ENCODE data around the gene PPP1R18.
"Not testable (repeated sequence)": the region's sequence is repeated elsewhere in the genome, so short reads cannot be mapped to it uniquely, and the experiment has no call there.

Gene PPP1R18

DNA sequence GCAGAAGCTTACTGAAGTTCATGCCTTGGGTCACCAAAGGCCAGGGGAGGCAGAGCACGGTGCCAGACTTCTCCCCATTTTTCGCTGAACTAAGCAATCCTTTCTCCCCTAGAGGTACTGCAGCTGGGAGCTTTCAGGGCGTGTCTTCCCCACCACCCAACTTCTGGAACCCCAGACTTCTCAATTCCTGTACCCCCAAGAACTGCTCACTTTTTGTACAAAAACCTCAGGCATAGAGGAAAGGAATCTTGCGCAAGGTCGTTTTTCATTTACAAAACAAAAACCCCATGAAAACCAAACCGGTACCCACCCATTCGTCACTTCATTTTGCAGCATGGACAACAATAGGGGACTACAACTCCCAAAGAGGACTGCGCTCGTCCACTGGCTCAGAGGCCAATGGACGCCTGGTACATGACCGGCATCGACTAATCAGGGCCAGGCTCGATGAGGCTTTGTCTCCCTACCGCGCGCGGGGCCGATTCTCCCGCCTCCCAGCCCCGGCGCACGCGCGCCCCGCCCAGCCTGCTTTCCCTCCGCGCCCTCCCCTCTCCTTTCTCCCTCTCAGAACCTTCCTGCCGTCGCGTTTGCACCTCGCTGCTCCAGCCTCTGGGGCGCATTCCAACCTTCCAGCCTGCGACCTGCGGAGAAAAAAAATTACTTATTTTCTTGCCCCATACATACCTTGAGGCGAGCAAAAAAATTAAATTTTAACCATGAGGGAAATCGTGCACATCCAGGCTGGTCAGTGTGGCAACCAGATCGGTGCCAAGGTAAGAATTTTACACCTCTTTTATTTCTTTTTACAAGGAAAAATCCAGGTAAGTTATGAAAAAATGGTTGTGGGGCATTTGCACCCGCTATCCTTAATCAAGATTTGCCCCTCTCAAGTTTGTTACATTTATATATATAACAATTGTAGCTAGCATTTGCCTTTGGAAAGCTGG, 33.6 kb upstream of the PPP1R18 start, which contains the start of gene TUBB:
Gene TUBB (plus strand): TSS at position 562 of the 947 bp plus-strand sequence. CDS start 155 bp downstream, at position 717.
- peak; percentile 92 to 94 (median 94) for DNase-seq (ENCODE audit: low read depth in 3 of 3)

GRCh38 chr6:30719356-30719755, 32.9 kb upstream of the PPP1R18 start:
- DNase-seq (ENCODE audit: low read depth in 3 of 3) = no peak

DNA sequence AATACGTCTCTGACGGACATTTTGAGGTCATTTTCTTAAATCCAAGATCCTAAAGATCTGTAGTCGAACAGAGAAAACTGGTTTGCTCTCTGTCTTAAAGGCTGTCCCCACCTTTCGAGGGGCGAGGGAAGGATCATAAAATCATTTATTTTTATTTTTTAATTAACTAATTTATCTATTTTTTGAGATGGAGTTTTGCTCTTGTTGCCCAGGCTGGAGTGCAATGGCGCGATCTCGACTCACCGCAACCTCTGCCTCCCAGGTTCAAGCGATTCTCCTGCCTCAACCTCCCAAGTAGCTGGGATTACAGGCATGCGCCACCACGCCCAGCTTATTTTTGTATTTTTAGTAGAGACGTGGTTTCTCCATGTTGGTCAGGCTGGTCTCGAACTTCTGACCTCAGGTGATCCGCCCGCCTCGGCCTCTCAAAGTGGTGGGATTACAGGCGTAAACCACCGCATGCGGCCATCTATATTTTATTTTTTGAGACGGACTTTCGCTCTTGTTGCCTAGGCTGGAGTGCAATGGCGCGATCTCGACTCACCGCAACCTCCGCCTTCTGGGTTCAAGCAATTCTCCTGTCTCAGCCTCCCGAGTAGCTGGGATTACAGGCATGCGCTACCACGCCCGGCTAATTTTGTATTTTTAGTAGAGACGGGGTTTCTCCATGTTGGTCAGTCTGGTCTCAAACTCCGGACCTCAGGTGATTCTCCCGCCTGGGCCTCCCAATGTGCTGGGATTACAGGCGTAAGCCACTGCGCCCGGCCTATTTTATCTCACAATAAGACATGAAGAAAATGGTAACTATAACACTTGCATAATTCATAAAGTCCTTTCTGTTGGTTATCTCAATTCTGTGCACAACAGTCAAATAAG, 31.6 kb upstream of the PPP1R18 start:
- not testable (repeated sequence) for DNase-seq (ENCODE audit: low read depth in 3 of 3)

DNA sequence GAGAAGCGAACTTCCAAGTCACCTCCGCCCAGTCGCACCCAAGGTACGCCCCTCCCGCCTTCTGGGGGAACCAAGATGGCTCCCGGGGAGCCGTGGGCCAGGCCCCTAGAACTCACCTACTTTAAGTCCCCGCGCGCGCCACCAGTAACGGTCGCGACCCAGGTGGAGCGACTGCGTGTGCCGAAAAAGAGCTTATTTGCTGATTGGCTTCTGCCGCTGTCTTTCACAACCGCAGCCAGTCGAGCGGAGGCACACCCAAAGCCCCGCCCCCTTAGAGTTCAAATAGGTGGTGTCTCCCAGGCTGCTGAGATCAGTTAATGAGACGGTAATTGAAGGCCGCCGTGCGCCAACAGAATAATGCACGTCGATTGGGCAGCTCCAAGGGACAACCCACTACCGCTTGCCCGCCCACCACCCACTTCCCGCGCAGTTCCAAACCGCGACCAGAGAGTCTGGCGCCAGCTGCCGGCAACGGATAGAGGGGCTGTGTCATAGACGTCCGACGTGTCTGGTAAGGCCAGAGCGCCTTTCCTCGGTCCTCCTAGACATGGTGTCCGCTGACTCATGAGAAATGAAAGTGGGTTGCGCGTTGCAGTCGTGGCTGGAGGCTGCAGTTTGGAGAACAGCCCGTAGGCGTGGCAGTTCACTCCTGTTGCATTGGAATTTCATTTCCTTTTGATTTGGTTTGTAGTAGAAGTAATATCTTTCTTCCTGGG, 30.8 kb upstream of the PPP1R18 start, which contains the start of gene MDC1:
Gene MDC1 (minus strand): TSS at position 153 of the 716 bp plus-strand sequence. CDS start 2,106 bp downstream, outside the sequence.
- DNase-seq (ENCODE audit: low read depth in 3 of 3) = peak; percentile 97 to 100 (median 98)

GRCh38 chr6:30716879-30717128, 30.4 kb upstream of the PPP1R18 start:
- DNase-seq (ENCODE audit: low read depth in 3 of 3) = no peak

GRCh38 chr6:30714263-30714662, 27.8 kb upstream of the PPP1R18 start:
- DNase-seq (ENCODE audit: low read depth in 3 of 3) = no peak

- DNase-seq (ENCODE audit: low read depth in 3 of 3) = no peak
These were observed 26.0 kb upstream of the PPP1R18 start for GRCh38 chr6:30712441-30712945.

DNA sequence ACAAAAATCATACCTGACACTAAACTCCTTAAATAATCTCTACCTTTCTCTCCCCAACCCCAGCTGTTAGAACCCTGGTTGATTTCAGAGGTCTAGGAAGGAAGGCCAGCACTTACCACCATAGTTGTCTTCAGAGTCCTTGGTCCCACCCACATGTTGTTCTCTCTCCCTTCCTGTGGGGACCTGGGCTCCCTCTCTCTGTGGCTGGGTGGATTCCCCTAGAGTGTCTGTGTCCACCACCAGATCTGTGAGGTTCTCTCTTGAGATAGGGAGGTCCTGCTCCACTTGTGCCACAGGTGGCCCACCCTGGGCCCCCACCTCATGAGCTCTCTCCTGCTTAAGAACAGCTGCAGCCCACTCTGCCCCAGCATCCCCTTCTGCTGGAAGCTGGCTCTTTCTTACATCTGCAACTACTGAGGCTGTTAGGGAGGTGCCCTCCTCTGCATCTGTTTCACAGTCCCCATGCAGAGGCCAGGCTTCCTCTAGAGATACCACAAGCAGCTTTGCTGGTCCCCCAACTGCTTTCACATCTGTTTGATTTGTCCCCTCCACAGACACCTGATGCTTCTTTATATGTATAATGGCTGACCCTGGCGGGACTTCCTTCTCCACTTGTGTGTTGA, 25.4 kb upstream of the PPP1R18 start:
- no peak for DNase-seq (ENCODE audit: low read depth in 3 of 3)

GRCh38 chr6:30709101-30709868, 22.8 kb upstream of the PPP1R18 start:
- no peak for DNase-seq (ENCODE audit: low read depth in 3 of 3)

GRCh38 chr6:30707281-30707850, 20.9 kb upstream of the PPP1R18 start:
- DNase-seq (ENCODE audit: low read depth in 3 of 3) = no peak

- no peak for DNase-seq (ENCODE audit: low read depth in 3 of 3)
These were observed 19.2 kb upstream of the PPP1R18 start for GRCh38 chr6:30705620-30706019.

DNA sequence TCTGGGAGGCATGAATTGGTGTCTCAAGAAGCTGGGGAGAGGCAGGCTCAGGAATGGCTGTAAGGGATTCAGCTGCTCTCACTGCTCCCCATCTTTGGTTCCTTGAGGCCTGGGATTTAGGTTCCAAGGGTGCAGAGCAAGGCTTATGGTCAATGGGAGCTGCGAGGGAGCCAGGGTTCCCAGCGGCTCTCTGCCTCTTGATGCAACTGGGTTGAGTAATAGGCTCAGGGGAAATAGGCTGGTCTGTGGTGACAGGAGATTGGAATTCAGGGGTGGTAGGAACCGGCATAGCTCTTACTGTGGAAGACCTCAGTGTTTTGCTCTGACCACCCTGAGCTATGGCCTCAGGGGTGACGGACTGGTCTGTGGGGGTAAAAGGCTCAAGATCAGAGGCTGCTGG, 17.4 kb upstream of the PPP1R18 start:
- no peak for DNase-seq (ENCODE audit: low read depth in 3 of 3)

DNA sequence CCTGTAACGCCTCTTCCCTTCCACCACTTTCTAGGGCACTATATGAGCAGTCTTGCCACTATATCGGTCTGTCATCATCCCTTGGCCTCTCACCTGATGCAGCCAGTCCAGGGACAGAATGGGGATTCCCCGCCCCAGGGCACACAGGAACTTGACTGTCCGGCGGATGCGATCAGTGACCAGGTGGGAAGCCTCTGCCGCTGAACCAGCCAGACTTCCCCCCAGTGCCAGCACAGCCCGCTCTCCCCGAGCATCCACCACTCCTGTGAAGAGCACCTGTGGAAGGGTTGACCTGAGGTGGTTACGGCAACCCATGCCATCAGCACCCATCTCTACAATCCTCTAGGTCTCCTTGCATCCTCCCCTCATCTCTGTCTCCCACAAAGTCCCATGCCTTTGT, 16.6 kb upstream of the PPP1R18 start:
- DNase-seq (ENCODE audit: low read depth in 3 of 3) = no peak

- DNase-seq (ENCODE audit: low read depth in 3 of 3) = no peak
These were observed 13.9 kb upstream of the PPP1R18 start for GRCh38 chr6:30700340-30700739.

- no peak for DNase-seq (ENCODE audit: low read depth in 3 of 3)
These were observed 10.0 kb upstream of the PPP1R18 start for GRCh38 chr6:30696432-30696831.

- DNase-seq (ENCODE audit: low read depth in 3 of 3) = no peak
These were observed 4.9 kb upstream of the PPP1R18 start for GRCh38 chr6:30691208-30691847.

DNA sequence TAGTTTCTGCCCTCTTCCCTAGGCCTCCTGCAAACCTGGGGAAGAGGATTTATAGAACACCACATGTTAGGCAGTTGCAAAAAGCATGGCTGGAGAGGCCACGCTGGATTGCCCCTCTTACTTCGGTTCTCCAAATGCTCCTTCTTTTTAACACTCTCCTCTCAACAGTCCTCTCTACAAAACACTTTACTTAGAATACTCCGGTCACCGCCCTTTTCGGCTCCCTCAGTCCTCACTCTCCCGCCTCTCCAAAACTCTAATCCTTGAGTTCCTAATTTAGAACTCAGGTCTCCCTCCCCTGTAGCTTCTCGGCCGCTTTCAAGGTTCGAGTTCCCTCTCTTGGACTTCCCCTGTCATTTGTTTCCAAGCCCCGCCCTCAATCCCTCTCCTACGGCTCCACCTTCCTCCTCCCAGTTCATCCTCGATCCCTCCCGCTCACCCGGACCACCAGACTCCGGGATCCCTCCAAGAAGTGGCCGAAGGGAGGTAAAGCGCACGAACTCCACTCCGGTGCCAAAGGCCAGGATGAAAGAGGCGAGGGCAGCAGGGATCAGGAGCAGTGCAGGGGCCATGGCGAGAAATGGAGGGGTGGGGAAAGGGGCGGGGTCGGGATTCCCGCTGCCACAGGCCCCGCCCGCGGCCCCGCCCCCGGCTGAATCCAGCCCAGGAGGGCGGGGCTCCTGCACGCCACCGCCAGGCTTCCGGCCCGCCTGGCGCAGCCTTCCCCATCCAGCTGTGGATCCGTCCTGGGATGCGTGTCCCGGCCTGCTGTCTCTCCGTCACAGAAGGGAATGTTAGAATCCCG, 4.2 kb upstream of the PPP1R18 start, which contains the start of gene NRM:
Gene NRM (minus strand): TSS at position 582 of the 805 bp plus-strand sequence. CDS start 10 bp downstream, at position 572.
- DNase-seq (ENCODE audit: low read depth in 3 of 3) = peak; percentile 52 to 90 (median 64)

- no peak for DNase-seq (ENCODE audit: low read depth in 3 of 3)
These were observed 3.5 kb upstream of the PPP1R18 start for GRCh38 chr6:30689985-30690384.
